ENCODE measurements around the gene TRAPPC8.

GRCh38 chr18:31952223-31952622, 9.3 kb upstream of the TRAPPC8 start:
- TF ChIP-seq CTCF (IDR thresholded peaks at IDR 0.05) (no peak), RAD21 (conservative IDR thresholded peaks at IDR 0.05 in 1 of 2, IDR thresholded peaks at IDR 0.05 in 1 of 2) (no peak), TP53 (CRISPR knock-in tag; IDR thresholded peaks at IDR 0.05) (no peak)
- TF ChIP-seq, protein P1, sequence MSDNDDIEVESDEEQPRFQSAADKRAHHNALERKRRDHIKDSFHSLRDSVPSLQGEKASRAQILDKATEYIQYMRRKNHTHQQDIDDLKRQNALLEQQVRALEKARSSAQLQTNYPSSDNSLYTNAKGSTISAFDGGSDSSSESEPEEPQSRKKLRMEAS (IDR thresholded peaks at IDR 0.05) = no peak
- TF ChIP-seq, protein P2, sequence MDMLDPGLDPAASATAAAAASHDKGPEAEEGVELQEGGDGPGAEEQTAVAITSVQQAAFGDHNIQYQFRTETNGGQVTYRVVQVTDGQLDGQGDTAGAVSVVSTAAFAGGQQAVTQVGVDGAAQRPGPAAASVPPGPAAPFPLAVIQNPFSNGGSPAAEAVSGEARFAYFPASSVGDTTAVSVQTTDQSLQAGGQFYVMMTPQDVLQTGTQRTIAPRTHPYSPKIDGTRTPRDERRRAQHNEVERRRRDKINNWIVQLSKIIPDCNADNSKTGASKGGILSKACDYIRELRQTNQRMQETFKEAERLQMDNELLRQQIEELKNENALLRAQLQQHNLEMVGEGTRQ (IDR thresholded peaks at IDR 0.05) = no peak

Data from A549 (cell line).